Endometrial microvascular endothelial cells (primary cell): ENCODE data around the gene GALNT1. TPM values are rescaled to one million over a fixed set of nuclear protein-coding genes. Genes with fewer than 3 reads are reported as not detected.

Experiments
- in situ Hi-C: cut with HindIII; loops from 2 replicates; pipeline ENCODE4 v1.10.0; 2017; ENCODE audit warnings: low sequenced_read_pairs, low pct_unique_long_range_greater_than_20kb; ENCODE audit errors: inconsistent ontology term
- total RNA-seq: library from RNA; depleted of rRNA; stranded (reverse); fragments of >200 nt; gene quantifications from one replicate; pipeline ENCODE4 v1.2.3, GENCODE V29; 2015; ENCODE audit errors: inconsistent ontology term

Gene GALNT1
- total RNA-seq, 1 donor from 2014 or later, result 215 TPM

GRCh38 chr18:35580701-35581539, 620 bp upstream of the GALNT1 start:
- in situ Hi-C loops, result no loop called here

- in situ Hi-C loops, result no loop called here
Observed at GRCh38 chr18:35581898-35582641, 530 bp downstream of the GALNT1 start.

- in situ Hi-C loops, result no loop called here
Observed at GRCh38 chr18:35582899-35583558, 1.5 kb downstream of the GALNT1 start.

- in situ Hi-C loops, result no loop called here
Observed at GRCh38 chr18:35584735-35585134, 3.2 kb downstream of the GALNT1 start.

GRCh38 chr18:35585608-35586007, 4.1 kb downstream of the GALNT1 start:
- in situ Hi-C loops, result no loop called here

GRCh38 chr18:35588122-35588521, 6.6 kb downstream of the GALNT1 start:
- in situ Hi-C loops, result no loop called here

- in situ Hi-C loops, result no loop called here
Observed at GRCh38 chr18:35588995-35589394, 7.5 kb downstream of the GALNT1 start.

- in situ Hi-C loops, result no loop called here
Observed at GRCh38 chr18:35589546-35589945, 8.0 kb downstream of the GALNT1 start.

- in situ Hi-C loops, result no loop called here
Observed at GRCh38 chr18:35590935-35591334, 9.4 kb downstream of the GALNT1 start.

GRCh38 chr18:35592298-35592697, 10.8 kb downstream of the GALNT1 start:
- in situ Hi-C loops, result no loop called here

- in situ Hi-C loops, result no loop called here
Observed at GRCh38 chr18:35593859-35594258, 12.3 kb downstream of the GALNT1 start.

GRCh38 chr18:35597758-35598157, 16.2 kb downstream of the GALNT1 start:
- in situ Hi-C loops, result no loop called here

GRCh38 chr18:35602193-35602820, 20.8 kb downstream of the GALNT1 start:
- in situ Hi-C loops, result no loop called here

- in situ Hi-C loops, result no loop called here
Observed at GRCh38 chr18:35603008-35603407, 21.5 kb downstream of the GALNT1 start.

- in situ Hi-C loops, result no loop called here
Observed at GRCh38 chr18:35603528-35603927, 22.0 kb downstream of the GALNT1 start.

- in situ Hi-C loops, result no loop called here
Observed at GRCh38 chr18:35604369-35604768, 22.8 kb downstream of the GALNT1 start.

- in situ Hi-C loops, result no loop called here
Observed at GRCh38 chr18:35605686-35606417, 24.3 kb downstream of the GALNT1 start.

GRCh38 chr18:35609236-35609635, 27.7 kb downstream of the GALNT1 start:
- in situ Hi-C loops, result no loop called here

GRCh38 chr18:35610089-35610488, 28.5 kb downstream of the GALNT1 start:
- in situ Hi-C loops, result no loop called here
